ENCODE measurements around the gene KNL1.
A peak's percentile ranks its signal among the peaks of the same experiment; 100 is the strongest.

The KNL1 gene, protein sequence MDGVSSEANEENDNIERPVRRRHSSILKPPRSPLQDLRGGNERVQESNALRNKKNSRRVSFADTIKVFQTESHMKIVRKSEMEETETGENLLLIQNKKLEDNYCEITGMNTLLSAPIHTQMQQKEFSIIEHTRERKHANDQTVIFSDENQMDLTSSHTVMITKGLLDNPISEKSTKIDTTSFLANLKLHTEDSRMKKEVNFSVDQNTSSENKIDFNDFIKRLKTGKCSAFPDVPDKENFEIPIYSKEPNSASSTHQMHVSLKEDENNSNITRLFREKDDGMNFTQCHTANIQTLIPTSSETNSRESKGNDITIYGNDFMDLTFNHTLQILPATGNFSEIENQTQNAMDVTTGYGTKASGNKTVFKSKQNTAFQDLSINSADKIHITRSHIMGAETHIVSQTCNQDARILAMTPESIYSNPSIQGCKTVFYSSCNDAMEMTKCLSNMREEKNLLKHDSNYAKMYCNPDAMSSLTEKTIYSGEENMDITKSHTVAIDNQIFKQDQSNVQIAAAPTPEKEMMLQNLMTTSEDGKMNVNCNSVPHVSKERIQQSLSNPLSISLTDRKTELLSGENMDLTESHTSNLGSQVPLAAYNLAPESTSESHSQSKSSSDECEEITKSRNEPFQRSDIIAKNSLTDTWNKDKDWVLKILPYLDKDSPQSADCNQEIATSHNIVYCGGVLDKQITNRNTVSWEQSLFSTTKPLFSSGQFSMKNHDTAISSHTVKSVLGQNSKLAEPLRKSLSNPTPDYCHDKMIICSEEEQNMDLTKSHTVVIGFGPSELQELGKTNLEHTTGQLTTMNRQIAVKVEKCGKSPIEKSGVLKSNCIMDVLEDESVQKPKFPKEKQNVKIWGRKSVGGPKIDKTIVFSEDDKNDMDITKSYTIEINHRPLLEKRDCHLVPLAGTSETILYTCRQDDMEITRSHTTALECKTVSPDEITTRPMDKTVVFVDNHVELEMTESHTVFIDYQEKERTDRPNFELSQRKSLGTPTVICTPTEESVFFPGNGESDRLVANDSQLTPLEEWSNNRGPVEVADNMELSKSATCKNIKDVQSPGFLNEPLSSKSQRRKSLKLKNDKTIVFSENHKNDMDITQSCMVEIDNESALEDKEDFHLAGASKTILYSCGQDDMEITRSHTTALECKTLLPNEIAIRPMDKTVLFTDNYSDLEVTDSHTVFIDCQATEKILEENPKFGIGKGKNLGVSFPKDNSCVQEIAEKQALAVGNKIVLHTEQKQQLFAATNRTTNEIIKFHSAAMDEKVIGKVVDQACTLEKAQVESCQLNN (N-terminal part only)

DNA sequence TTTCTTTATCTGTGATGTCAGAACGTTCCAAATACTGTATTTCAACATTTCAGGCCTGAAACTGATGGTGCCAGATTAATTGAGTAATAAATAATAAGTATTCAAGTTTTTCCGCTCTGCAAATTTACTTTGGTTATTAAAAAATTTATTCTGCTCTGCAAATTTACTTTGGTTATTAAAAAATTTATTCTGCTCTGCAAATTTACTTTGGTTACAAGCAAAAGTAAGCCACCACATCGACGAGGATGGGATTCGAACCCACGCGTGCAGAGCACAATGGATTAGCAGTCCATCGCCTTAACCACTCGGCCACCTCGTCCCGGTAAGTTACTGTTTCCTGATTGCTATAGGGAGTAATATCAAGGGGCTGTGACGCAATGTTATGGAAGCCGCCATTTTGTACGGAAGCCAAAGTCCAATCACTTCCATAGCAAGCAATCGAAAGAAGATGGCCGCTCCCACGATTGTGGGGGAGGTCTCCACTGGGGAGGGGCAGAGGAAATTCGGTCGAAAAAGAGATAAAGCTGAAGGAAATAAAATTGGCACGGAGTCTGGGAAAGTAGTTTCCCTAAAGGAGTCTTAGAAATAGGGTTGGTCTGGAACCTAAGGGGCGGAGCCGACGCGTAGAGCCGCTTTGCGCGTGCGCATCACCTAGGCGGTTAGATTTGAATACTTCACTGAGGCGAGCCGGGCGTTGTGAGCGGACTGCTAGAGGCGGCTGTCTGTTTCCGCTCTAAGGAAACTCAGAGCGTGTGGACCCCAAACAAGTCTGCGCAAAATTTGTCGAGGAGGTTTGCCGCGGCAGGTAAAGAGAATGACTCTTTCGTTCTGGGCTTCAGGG is at the start of gene KNL1:
KNL1 (plus strand) TSS at position 662 of the 841 bp plus-strand sequence. CDS start 8,683 bp downstream, outside the sequence.
- Histone ChIP-seq H3K9ac (ENCODE audit: low read depth, low read length) (peak within 1 kb of the TSS; percentile 90), H3K9me3 (ENCODE audit: insufficient read depth, low read depth, low read length) (no peaks in the 10 kb centered on the region), H3K4me1 (ENCODE audit: insufficient read depth, low read length) (peaks cover 4% of the 10 kb centered on the region; the same call in 1 of the 2 replicates), H3K27ac (ENCODE audit: low read length) (peak within 1 kb of the TSS; percentile 63), H3K4me3 (ENCODE audit: low read length) (peak within 1 kb of the TSS; percentile 86), H3K27me3 (ENCODE audit: insufficient read depth, low read length) (no peaks in the 10 kb centered on the region), H3K36me3 (ENCODE audit: insufficient read depth, low read depth, low read length) (no peaks in the 10 kb centered on the region)

GRCh38 chr15:40545457-40545856 is 48.6 kb upstream of the KNL1 start:
- no peaks in the 10 kb centered on the region for H3K4me1 ChIP-seq (ENCODE audit: insufficient read depth, low read length)
- no peaks in the 10 kb centered on the region for H3K27me3 ChIP-seq (ENCODE audit: insufficient read depth, low read length)
- H3K9me3 ChIP-seq (ENCODE audit: insufficient read depth, low read depth, low read length) = no peaks in the 10 kb centered on the region
- no peak overlapping the region for H3K4me3 ChIP-seq (ENCODE audit: low read length)
- no peaks in the 10 kb centered on the region for H3K36me3 ChIP-seq (ENCODE audit: insufficient read depth, low read depth, low read length)
- no peak overlapping the region for H3K9ac ChIP-seq (ENCODE audit: low read depth, low read length)
- no peak overlapping the region for H3K27ac ChIP-seq (ENCODE audit: low read length)

GRCh38 chr15:40548610-40549009 is 45.4 kb upstream of the KNL1 start:
- Histone ChIP-seq H3K9ac (ENCODE audit: low read depth, low read length) (no peak overlapping the region), H3K9me3 (ENCODE audit: insufficient read depth, low read depth, low read length) (no peaks in the 10 kb centered on the region), H3K4me3 (ENCODE audit: low read length) (no peak overlapping the region), H3K4me1 (ENCODE audit: insufficient read depth, low read length) (peaks cover 4% of the 10 kb centered on the region), H3K27ac (ENCODE audit: low read length) (no peak overlapping the region), H3K27me3 (ENCODE audit: insufficient read depth, low read length) (no peaks in the 10 kb centered on the region), H3K36me3 (ENCODE audit: insufficient read depth, low read depth, low read length) (no peaks in the 10 kb centered on the region)

DNA sequence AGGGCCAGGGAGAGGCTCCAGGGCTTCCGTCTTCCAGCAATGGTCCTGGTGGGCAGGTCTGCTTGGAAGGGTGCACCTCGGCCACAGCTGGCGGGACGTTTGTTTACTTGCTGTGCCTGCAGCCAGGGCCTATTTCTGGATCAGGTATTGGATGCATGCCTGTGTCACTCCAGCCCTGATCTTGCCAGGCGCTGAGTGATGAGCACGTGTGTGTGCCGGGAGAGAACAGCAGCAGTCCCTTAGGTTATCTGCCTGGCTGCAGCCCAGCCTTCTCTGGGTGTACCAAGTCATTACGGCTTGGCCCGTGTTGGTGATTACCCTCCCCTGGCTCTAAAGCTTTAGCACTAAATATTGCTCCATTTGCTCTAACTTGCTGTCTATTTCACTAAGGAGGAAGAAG is 44.2 kb upstream of the KNL1 start:
- Histone ChIP-seq H3K27ac (ENCODE audit: low read length) (no peak overlapping the region), H3K36me3 (ENCODE audit: insufficient read depth, low read depth, low read length) (no peaks in the 10 kb centered on the region), H3K9me3 (ENCODE audit: insufficient read depth, low read depth, low read length) (no peaks in the 10 kb centered on the region), H3K4me1 (ENCODE audit: insufficient read depth, low read length) (peaks cover 16% of the 10 kb centered on the region), H3K27me3 (ENCODE audit: insufficient read depth, low read length) (no peaks in the 10 kb centered on the region), H3K9ac (ENCODE audit: low read depth, low read length) (no peak overlapping the region), H3K4me3 (ENCODE audit: low read length) (no peak overlapping the region)

GRCh38 chr15:40550341-40551037 is 43.6 kb upstream of the KNL1 start:
- Histone ChIP-seq H3K4me1 (ENCODE audit: insufficient read depth, low read length) (peaks cover 22% of the 10 kb centered on the region), H3K9ac (ENCODE audit: low read depth, low read length) (no peak overlapping the region), H3K4me3 (ENCODE audit: low read length) (no peak overlapping the region), H3K27ac (ENCODE audit: low read length) (no peak overlapping the region), H3K36me3 (ENCODE audit: insufficient read depth, low read depth, low read length) (no peaks in the 10 kb centered on the region), H3K9me3 (ENCODE audit: insufficient read depth, low read depth, low read length) (no peaks in the 10 kb centered on the region), H3K27me3 (ENCODE audit: insufficient read depth, low read length) (no peaks in the 10 kb centered on the region)

GRCh38 chr15:40554161-40554525 is 39.9 kb upstream of the KNL1 start:
- Histone ChIP-seq H3K36me3 (ENCODE audit: insufficient read depth, low read depth, low read length) (peaks cover 4% of the 10 kb centered on the region; the same call in 1 of the 2 replicates), H3K4me3 (ENCODE audit: low read length) (peak overlapping the region; percentile 28; the same call in 1 of the 2 replicates), H3K9me3 (ENCODE audit: insufficient read depth, low read depth, low read length) (no peaks in the 10 kb centered on the region), H3K27me3 (ENCODE audit: insufficient read depth, low read length) (no peaks in the 10 kb centered on the region), H3K27ac (ENCODE audit: low read length) (no peak overlapping the region), H3K9ac (ENCODE audit: low read depth, low read length) (peak overlapping the region; percentile 7; the same call in 1 of the 2 replicates), H3K4me1 (ENCODE audit: insufficient read depth, low read length) (peaks cover 22% of the 10 kb centered on the region)

- H3K27ac ChIP-seq (ENCODE audit: low read length) = no peak overlapping the region
- peaks cover 22% of the 10 kb centered on the region for H3K4me1 ChIP-seq (ENCODE audit: insufficient read depth, low read length)
- peaks cover 4% of the 10 kb centered on the region; the same call in 1 of the 2 replicates for H3K36me3 ChIP-seq (ENCODE audit: insufficient read depth, low read depth, low read length)
- H3K9ac ChIP-seq (ENCODE audit: low read depth, low read length) = no peak overlapping the region
- no peaks in the 10 kb centered on the region for H3K9me3 ChIP-seq (ENCODE audit: insufficient read depth, low read depth, low read length)
- no peaks in the 10 kb centered on the region for H3K27me3 ChIP-seq (ENCODE audit: insufficient read depth, low read length)
- H3K4me3 ChIP-seq (ENCODE audit: low read length) = no peak overlapping the region
Measured at GRCh38 chr15:40555876-40556275, 38.2 kb upstream of the KNL1 start.

GRCh38 chr15:40558952-40559742 is 34.9 kb upstream of the KNL1 start:
- no peaks in the 10 kb centered on the region for H3K27me3 ChIP-seq (ENCODE audit: insufficient read depth, low read length)
- peaks cover 4% of the 10 kb centered on the region; the same call in 1 of the 2 replicates for H3K36me3 ChIP-seq (ENCODE audit: insufficient read depth, low read depth, low read length)
- H3K9me3 ChIP-seq (ENCODE audit: insufficient read depth, low read depth, low read length) = no peaks in the 10 kb centered on the region
- H3K27ac ChIP-seq (ENCODE audit: low read length) = no peak overlapping the region
- H3K4me1 ChIP-seq (ENCODE audit: insufficient read depth, low read length) = peaks cover 13% of the 10 kb centered on the region; the same call in 1 of the 2 replicates
- no peak overlapping the region for H3K4me3 ChIP-seq (ENCODE audit: low read length)
- H3K9ac ChIP-seq (ENCODE audit: low read depth, low read length) = no peak overlapping the region

DNA sequence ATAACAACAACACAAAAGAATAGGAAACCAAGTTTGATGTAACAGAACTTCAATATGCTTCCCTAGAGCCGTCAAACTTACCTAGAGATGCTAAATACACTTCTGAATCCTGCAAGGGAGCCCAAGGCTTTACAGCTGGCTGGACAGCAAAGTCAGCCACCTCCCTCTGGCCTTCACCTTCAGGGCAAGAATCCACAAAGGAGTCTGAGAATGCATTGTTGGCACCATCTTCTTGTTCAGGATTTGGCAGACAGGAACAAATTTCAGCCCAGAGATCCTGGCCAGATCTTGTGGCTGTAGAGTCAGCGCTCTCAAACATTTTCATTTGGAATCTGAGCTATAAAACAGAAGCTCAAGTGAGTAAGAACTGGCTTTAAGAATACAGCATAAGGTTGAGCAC is 31.4 kb upstream of the KNL1 start:
- Histone ChIP-seq H3K36me3 (ENCODE audit: insufficient read depth, low read depth, low read length) (no peaks in the 10 kb centered on the region), H3K9me3 (ENCODE audit: insufficient read depth, low read depth, low read length) (no peaks in the 10 kb centered on the region), H3K27me3 (ENCODE audit: insufficient read depth, low read length) (no peaks in the 10 kb centered on the region), H3K9ac (ENCODE audit: low read depth, low read length) (no peak overlapping the region), H3K27ac (ENCODE audit: low read length) (no peak overlapping the region), H3K4me1 (ENCODE audit: insufficient read depth, low read length) (no peaks in the 10 kb centered on the region), H3K4me3 (ENCODE audit: low read length) (no peak overlapping the region)

DNA sequence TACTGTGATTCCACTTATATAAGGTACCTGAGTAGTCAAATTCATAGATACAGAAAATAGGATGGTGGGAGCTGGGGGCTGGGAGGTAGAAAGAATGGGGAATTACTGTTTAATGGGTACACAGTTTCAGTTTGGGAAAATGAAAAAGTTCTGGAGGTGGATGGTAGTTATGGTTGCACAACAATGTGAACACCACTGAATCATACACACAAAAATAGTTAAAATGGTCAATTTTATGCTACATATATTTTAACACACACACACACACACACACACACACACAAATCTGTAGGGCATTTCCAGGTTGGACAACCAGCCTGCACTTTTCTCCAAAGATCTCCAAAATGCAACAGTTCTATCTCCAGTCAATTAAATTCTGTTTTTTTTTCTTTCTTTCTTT is 30.6 kb upstream of the KNL1 start:
- Histone ChIP-seq H3K9me3 (ENCODE audit: insufficient read depth, low read depth, low read length) (no peaks in the 10 kb centered on the region), H3K36me3 (ENCODE audit: insufficient read depth, low read depth, low read length) (no peaks in the 10 kb centered on the region), H3K4me3 (ENCODE audit: low read length) (no peak overlapping the region), H3K9ac (ENCODE audit: low read depth, low read length) (no peak overlapping the region), H3K4me1 (ENCODE audit: insufficient read depth, low read length) (no peaks in the 10 kb centered on the region), H3K27ac (ENCODE audit: low read length) (no peak overlapping the region), H3K27me3 (ENCODE audit: insufficient read depth, low read length) (no peaks in the 10 kb centered on the region)

All from iPS-20b (cell line).